ENCODE data around the gene SEMA4D.

Gene SEMA4D

GRCh38 chr9:89386206-89386605, 111.7 kb downstream of the SEMA4D start:
- H3K27me3 ChIP-seq (ENCODE audit: control insufficient read depth in 3 of 3, insufficient read depth in 3 of 3, low read depth in 1 of 3, low read length in 3 of 3) = no peaks in the 10 kb centered on the region
- no peak overlapping the region for H2AK5ac ChIP-seq (ENCODE audit: low read depth, low read length)
- no peak overlapping the region for H3K4ac ChIP-seq (ENCODE audit: low read length)
- H2BK12ac ChIP-seq (ENCODE audit: low read length) = no peak overlapping the region
- H3K23ac ChIP-seq (ENCODE audit: low read depth, low read length, poor library complexity) = no peak overlapping the region
- H4K91ac ChIP-seq (ENCODE audit: low read depth, low read length, poor library complexity) = no peak overlapping the region
- no peak overlapping the region for H2BK120ac ChIP-seq (ENCODE audit: low read depth, low read length)
- H3K79me1 ChIP-seq (ENCODE audit: low read depth, low read length) = peaks cover 2% of the 10 kb centered on the region
- H3K14ac ChIP-seq (ENCODE audit: low read length) = peak overlapping the region; percentile 50
- peaks cover 26 to 55% of the 10 kb centered on the region in 2 donors for H3K36me3 ChIP-seq (replicated peaks in 1 of 2; ENCODE audit: control insufficient read depth in 2 of 2, insufficient read depth in 2 of 2, low read length in 2 of 2)
- peaks cover 0 to 4% of the 10 kb centered on the region in 2 donors for H3K4me1 ChIP-seq (ENCODE audit: control insufficient read depth in 2 of 2, insufficient read depth in 1 of 2, low read depth in 1 of 2, low read length in 2 of 2)
- no CpG with 5 or more reads among the region's 11 CpGs for WGBS, 2 donors (ENCODE audit: extremely low coverage in 2 of 2, insufficient read length in 2 of 2, insufficient replicate concordance in 1 of 2)
- peaks cover 0 to 1% of the 10 kb centered on the region in 2 donors for H3K9me3 ChIP-seq (replicated peaks in 1 of 2; ENCODE audit: control insufficient read depth in 2 of 2, insufficient read depth in 1 of 2, low read depth in 1 of 2, low read length in 2 of 2)
- H2BK15ac ChIP-seq (ENCODE audit: low read length) = no peak overlapping the region
- H3K9ac ChIP-seq (ENCODE audit: low read depth, low read length, poor library complexity) = no peak overlapping the region
- no peak overlapping the region for H3K4me2 ChIP-seq (ENCODE audit: insufficient read depth, low read length, poor library complexity, severe bottlenecking)
- H3K18ac ChIP-seq (ENCODE audit: low read length) = no peak overlapping the region
- H2AFZ ChIP-seq (ENCODE audit: low read length) = no peak overlapping the region
- no peak for DNase-seq (ENCODE audit: low spot score)
- no peak overlapping the region for H3K4me3 ChIP-seq (ENCODE audit: low read length in 2 of 2)
- H2BK5ac ChIP-seq (ENCODE audit: low read length) = no peak overlapping the region
- H4K8ac ChIP-seq (ENCODE audit: low read depth, low read length) = no peak overlapping the region
- H3K27ac ChIP-seq (replicated peaks; ENCODE audit: low read length) = no peak overlapping the region

DNA sequence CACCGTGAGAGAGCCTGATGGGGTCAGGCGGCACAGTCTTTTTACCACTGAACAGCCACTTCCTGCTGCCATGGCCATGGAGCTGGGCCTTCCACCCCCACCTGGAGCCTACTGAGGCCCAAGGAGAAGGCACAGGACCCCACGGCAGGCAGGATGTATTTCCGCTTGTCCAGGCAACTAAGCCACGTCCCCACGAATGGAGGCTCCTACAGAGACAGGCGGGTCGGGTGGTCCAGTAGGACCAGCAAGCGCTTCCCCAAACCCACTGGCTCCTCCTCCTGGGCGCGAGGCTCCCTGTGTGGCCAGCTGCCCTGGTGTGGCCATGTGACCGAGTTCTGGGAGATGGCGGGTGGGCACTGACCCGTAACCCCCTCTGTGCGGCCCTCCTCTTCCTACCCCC, 113.1 kb downstream of the SEMA4D start:
- Histone ChIP-seq H3K79me1 (ENCODE audit: low read depth, low read length) (peaks cover 2% of the 10 kb centered on the region), H3K4me2 (ENCODE audit: insufficient read depth, low read length, poor library complexity, severe bottlenecking) (no peak overlapping the region), H4K8ac (ENCODE audit: low read depth, low read length) (no peak overlapping the region), H3K14ac (ENCODE audit: low read length) (peak overlapping the region; percentile 64), H3K27me3 (ENCODE audit: control insufficient read depth in 3 of 3, insufficient read depth in 3 of 3, low read depth in 1 of 3, low read length in 3 of 3) (no peaks in the 10 kb centered on the region), H2BK12ac (ENCODE audit: low read length) (no peak overlapping the region), H3K18ac (ENCODE audit: low read length) (peak overlapping the region; percentile 71), H3K4me3 (ENCODE audit: low read length in 2 of 2) (no peak overlapping the region), H3K4me1 (ENCODE audit: control insufficient read depth in 2 of 2, insufficient read depth in 1 of 2, low read depth in 1 of 2, low read length in 2 of 2) (peaks cover 0 to 4% of the 10 kb centered on the region in 2 donors), H3K9ac (ENCODE audit: low read depth, low read length, poor library complexity) (peak overlapping the region; percentile 30), H4K91ac (ENCODE audit: low read depth, low read length, poor library complexity) (no peak overlapping the region), H3K9me3 (replicated peaks in 1 of 2; ENCODE audit: control insufficient read depth in 2 of 2, insufficient read depth in 1 of 2, low read depth in 1 of 2, low read length in 2 of 2) (peaks cover 0 to 1% of the 10 kb centered on the region in 2 donors), H2BK5ac (ENCODE audit: low read length) (peak overlapping the region; percentile 60), H2AFZ (ENCODE audit: low read length) (no peak overlapping the region), H2BK120ac (ENCODE audit: low read depth, low read length) (no peak overlapping the region), H3K36me3 (replicated peaks in 1 of 2; ENCODE audit: control insufficient read depth in 2 of 2, insufficient read depth in 2 of 2, low read length in 2 of 2) (peaks cover 26 to 43% of the 10 kb centered on the region in 2 donors), H2BK15ac (ENCODE audit: low read length) (no peak overlapping the region), H2AK5ac (ENCODE audit: low read depth, low read length) (no peak overlapping the region), H3K23ac (ENCODE audit: low read depth, low read length, poor library complexity) (no peak overlapping the region), H3K4ac (ENCODE audit: low read length) (no peak overlapping the region), H3K27ac (replicated peaks; ENCODE audit: low read length) (no peak overlapping the region)
- DNase-seq (ENCODE audit: low spot score) = no peak
- no CpG with 5 or more reads among the region's 15 CpGs for WGBS, 2 donors (ENCODE audit: extremely low coverage in 2 of 2, insufficient read length in 2 of 2, insufficient replicate concordance in 1 of 2)

- Histone ChIP-seq H3K4me1 (ENCODE audit: control insufficient read depth in 2 of 2, insufficient read depth in 1 of 2, low read depth in 1 of 2, low read length in 2 of 2) (peaks cover 0 to 4% of the 10 kb centered on the region in 2 donors), H2BK15ac (ENCODE audit: low read length) (no peak overlapping the region), H2BK12ac (ENCODE audit: low read length) (no peak overlapping the region), H4K8ac (ENCODE audit: low read depth, low read length) (peak overlapping the region; percentile 72), H3K27ac (replicated peaks; ENCODE audit: low read length) (no peak overlapping the region), H2BK120ac (ENCODE audit: low read depth, low read length) (no peak overlapping the region), H3K9me3 (replicated peaks in 1 of 2; ENCODE audit: control insufficient read depth in 2 of 2, insufficient read depth in 1 of 2, low read depth in 1 of 2, low read length in 2 of 2) (peaks cover 0 to 1% of the 10 kb centered on the region in 2 donors), H2AK5ac (ENCODE audit: low read depth, low read length) (no peak overlapping the region), H3K27me3 (ENCODE audit: control insufficient read depth in 3 of 3, insufficient read depth in 3 of 3, low read depth in 1 of 3, low read length in 3 of 3) (no peaks in the 10 kb centered on the region), H2BK5ac (ENCODE audit: low read length) (peak overlapping the region; percentile 42), H3K4me2 (ENCODE audit: insufficient read depth, low read length, poor library complexity, severe bottlenecking) (no peak overlapping the region), H3K79me1 (ENCODE audit: low read depth, low read length) (peaks cover 2% of the 10 kb centered on the region), H2AFZ (ENCODE audit: low read length) (no peak overlapping the region), H3K36me3 (replicated peaks in 1 of 2; ENCODE audit: control insufficient read depth in 2 of 2, insufficient read depth in 2 of 2, low read length in 2 of 2) (peaks cover 20 to 39% of the 10 kb centered on the region in 2 donors), H3K4me3 (ENCODE audit: low read length in 2 of 2) (no peak overlapping the region), H3K23ac (ENCODE audit: low read depth, low read length, poor library complexity) (peak overlapping the region; percentile 76), H3K14ac (ENCODE audit: low read length) (peak overlapping the region; percentile 49), H3K9ac (ENCODE audit: low read depth, low read length, poor library complexity) (peak overlapping the region; percentile 17), H3K18ac (ENCODE audit: low read length) (peak overlapping the region; percentile 22), H4K91ac (ENCODE audit: low read depth, low read length, poor library complexity) (no peak overlapping the region), H3K4ac (ENCODE audit: low read length) (no peak overlapping the region)
- DNase-seq (ENCODE audit: low spot score) = no peak
- no CpG with 5 or more reads among the region's 19 CpGs for WGBS, 2 donors (ENCODE audit: extremely low coverage in 2 of 2, insufficient read length in 2 of 2, insufficient replicate concordance in 1 of 2)
These were observed 114.1 kb downstream of the SEMA4D start for GRCh38 chr9:89383721-89384300.

DNA sequence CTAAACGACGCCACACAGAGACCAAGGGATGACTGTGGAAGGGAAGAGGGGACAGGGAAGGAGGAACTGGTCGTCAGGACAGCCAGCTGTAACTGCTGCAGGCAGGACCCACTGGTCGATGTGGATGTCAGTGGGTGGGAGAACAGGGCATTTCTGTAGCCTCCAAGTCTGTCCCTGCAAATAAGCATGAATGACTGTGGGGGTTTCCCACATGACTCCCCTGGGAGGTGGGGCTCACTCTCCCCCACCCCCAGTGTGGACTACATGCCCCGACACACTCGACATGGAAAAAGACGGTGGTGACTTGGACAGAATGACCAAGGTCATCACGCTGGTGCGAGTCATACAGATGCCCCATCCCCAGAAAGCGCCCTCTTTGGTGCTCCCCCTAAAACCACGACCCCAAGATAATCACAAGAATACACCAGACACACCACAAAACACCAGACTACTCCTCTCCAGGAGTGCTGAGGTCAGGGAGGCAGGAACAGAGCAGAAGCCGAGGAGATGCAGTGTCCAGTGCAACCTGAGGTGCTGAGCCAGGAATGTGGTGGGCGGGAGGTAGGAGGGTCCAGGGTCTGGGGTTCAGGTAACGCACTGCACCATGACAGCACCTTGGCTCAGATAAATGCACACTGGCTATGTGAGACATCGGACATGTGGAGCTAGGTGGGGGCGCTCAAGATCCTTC, 114.7 kb downstream of the SEMA4D start:
- Histone ChIP-seq H3K27me3 (ENCODE audit: control insufficient read depth in 3 of 3, insufficient read depth in 3 of 3, low read depth in 1 of 3, low read length in 3 of 3) (no peaks in the 10 kb centered on the region), H2AK5ac (ENCODE audit: low read depth, low read length) (no peak overlapping the region), H3K14ac (ENCODE audit: low read length) (no peak overlapping the region), H2BK120ac (ENCODE audit: low read depth, low read length) (no peak overlapping the region), H2BK15ac (ENCODE audit: low read length) (no peak overlapping the region), H3K9me3 (replicated peaks in 1 of 2; ENCODE audit: control insufficient read depth in 2 of 2, insufficient read depth in 1 of 2, low read depth in 1 of 2, low read length in 2 of 2) (peaks cover 0 to 1% of the 10 kb centered on the region in 2 donors), H3K4me3 (ENCODE audit: low read length in 2 of 2) (no peak overlapping the region), H3K4me1 (ENCODE audit: control insufficient read depth in 2 of 2, insufficient read depth in 1 of 2, low read depth in 1 of 2, low read length in 2 of 2) (peaks cover 0 to 4% of the 10 kb centered on the region in 2 donors), H3K79me1 (ENCODE audit: low read depth, low read length) (peaks cover 2% of the 10 kb centered on the region), H2AFZ (ENCODE audit: low read length) (no peak overlapping the region), H3K4me2 (ENCODE audit: insufficient read depth, low read length, poor library complexity, severe bottlenecking) (no peak overlapping the region), H3K36me3 (replicated peaks in 1 of 2; ENCODE audit: control insufficient read depth in 2 of 2, insufficient read depth in 2 of 2, low read length in 2 of 2) (peaks cover 15 to 37% of the 10 kb centered on the region in 2 donors), H3K9ac (ENCODE audit: low read depth, low read length, poor library complexity) (no peak overlapping the region), H3K27ac (replicated peaks; ENCODE audit: low read length) (no peak overlapping the region), H3K18ac (ENCODE audit: low read length) (peak overlapping the region; percentile 30), H3K4ac (ENCODE audit: low read length) (no peak overlapping the region), H3K23ac (ENCODE audit: low read depth, low read length, poor library complexity) (no peak overlapping the region), H2BK5ac (ENCODE audit: low read length) (peak overlapping the region; percentile 42), H2BK12ac (ENCODE audit: low read length) (no peak overlapping the region), H4K91ac (ENCODE audit: low read depth, low read length, poor library complexity) (no peak overlapping the region), H4K8ac (ENCODE audit: low read depth, low read length) (no peak overlapping the region)
- WGBS, 2 donors (ENCODE audit: extremely low coverage in 2 of 2, insufficient read length in 2 of 2, insufficient replicate concordance in 1 of 2) = no CpG with 5 or more reads among the region's 16 CpGs
- DNase-seq (ENCODE audit: low spot score) = no peak

Data from neuronal stem cell (in vitro differentiated cells).